HG03066 (cell line): ENCODE results near the gene FAM162A.
A peak's percentile ranks its signal among the peaks of the same experiment; 100 is the strongest.
"Not testable (repeated sequence)": the region's sequence is repeated elsewhere in the genome, so short reads cannot be mapped to it uniquely, and the experiment has no call there.

Source experiments
- ATAC-seq: cut with Tn5 transposase; IDR thresholded peaks from one replicate; pipeline ENCODE4 v1.9.1; 2021; ENCODE audit warnings: low read depth; ENCODE audit not compliant: unreplicated experiment

The FAM162A gene

DNA sequence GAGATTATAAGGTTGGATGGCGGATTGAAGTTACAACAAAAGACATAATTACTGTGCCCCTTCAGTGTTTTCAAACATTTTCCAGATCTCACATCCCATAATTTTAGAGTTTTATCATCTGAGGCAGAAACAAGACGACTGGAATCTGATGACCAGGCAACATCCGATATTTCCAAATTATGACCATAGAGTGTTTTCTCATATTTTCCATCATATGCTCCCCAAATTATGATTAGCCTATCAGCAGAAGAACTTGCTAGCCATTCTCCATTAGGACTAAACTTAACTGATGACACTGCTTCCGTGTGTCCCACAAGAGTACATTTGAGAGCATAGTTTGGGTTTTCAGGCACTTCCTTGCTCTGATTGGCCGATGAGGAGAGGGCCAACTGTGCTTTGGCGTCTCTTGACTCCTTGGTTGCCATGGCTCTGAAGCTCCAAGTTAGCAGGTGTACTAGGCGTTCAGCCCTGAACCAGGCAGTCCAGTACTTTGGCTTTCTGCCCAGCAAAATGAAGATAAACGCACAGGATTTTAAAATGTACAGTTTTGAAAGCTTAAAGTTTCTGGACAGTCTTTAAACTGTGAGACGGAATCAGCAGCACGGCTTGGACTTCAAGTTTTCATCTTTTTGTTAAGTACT is 31.2 kb downstream of the FAM162A start:
- ATAC-seq, result peak; percentile 58

- peak; percentile 84 for ATAC-seq
Observed at GRCh38 chr3:122415762-122416654, 32.0 kb downstream of the FAM162A start, which contains the start of gene WDR5B. Gene WDR5B, minus strand, starts transcription at chr3:122416062. Its CDS starts 534 bp downstream, at chr3:122415528.

GRCh38 chr3:122416966-122417365 is 33.0 kb downstream of the FAM162A start:
- no peak for ATAC-seq

DNA sequence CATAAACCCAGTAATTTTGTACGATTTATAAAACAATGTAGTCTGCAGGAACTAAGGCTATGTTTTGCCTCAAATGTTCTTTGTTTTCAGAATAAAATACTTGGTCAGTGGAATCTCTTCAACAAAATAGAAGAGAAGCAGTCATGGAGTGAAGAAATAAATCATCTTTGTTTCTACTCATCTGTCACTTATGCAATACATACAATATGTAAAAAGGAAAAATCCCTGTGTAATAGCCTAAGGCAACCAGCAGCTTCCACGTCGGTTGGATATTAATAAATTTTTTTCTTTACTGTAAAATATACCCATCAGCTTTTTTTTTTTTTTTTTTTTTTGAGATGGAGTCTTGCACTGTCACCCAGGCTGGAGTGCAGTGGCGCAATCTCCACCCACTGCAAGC is 37.1 kb downstream of the FAM162A start:
- no peak for ATAC-seq

- ATAC-seq, result no peak
Observed at GRCh38 chr3:122421836-122422235, 37.9 kb downstream of the FAM162A start.

DNA sequence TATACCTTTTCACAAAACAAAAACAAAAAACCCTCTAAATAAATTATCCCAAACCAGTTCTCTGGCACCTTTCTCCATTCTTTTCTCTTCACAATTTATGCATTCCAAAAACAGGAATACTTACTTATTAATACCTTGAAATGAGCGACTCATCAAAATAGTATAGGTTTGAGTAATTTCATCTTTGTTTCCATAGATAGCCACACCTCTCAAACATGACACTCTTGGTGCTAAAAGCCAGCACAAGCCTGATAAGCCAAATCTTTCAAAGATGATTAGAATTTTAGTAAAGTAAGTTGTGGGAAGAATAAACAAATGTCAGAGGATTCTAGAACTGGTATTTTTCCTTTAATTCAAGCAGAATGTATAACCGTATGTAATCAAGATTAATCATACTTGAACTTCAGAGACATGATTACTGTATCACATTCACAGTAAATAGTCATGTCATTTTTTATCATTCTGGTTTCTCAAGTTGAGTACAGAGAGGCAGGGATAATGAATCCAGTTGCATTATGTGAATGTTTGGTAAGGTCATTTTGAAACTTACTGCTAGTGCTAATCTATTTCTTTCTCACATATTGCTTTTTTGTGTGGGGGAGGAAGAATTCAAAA is 44.0 kb downstream of the FAM162A start:
- ATAC-seq, result no peak

DNA sequence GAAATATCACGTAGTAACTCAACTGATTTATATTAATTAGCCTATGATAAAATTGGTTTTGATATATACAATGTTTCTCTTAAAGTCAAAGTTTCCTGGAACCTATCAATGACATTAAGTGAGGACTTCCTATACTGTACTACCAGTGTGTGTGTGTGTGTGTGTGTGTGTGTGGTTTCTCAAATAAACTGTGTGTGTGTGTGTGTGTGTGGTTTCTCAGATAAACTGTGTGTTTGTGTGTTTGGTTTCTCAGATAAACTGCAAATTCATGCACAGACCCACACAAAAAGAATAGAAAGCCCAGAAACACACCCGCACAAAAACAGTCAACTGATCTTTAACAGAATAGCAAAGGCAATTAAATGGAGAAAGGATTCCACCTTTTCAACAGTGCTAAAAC is 46.4 kb downstream of the FAM162A start:
- no peak for ATAC-seq

DNA sequence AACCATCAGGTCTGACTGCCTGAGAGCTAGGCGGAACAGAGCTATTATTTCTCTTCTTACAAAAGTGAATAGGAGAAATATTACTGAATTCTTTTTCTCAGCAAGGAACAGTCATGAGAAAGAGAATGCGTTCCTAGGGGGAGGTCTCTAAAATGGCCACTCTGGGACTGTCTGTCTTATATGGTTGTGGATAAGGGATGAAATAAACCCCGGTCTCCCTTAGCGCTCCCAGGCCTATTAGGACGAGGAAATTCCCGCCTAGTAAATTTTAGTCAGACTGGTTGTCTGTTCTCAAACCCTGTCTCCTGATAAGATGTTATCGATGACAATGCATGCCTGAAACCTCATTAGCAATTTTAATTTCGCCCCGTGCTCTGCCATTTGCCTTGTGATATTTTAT is 52.0 kb downstream of the FAM162A start:
- ATAC-seq, result no peak

DNA sequence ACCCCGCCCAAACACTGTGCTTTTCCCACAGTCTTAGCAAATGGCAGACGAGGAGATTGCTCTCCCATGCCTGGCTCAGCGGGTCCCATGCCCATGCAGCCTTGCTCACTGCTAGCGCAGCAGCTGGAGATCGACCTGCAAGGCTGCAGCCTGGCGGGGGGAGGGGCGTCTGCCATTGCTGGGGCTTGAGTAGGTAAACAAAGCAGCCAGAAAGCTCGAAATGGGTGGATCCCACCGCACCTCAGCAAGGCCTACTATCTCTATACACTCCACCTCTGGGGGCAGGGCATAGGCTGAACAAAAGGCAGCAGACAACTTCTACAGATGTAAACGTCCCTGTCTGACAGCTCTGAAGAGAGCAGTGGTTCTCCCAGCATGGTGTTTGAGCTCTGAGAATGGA is 59.1 kb downstream of the FAM162A start:
- no peak for ATAC-seq

GRCh38 chr3:122443762-122444490 is 59.9 kb downstream of the FAM162A start:
- ATAC-seq, result not testable (repeated sequence)

- ATAC-seq, result not testable (repeated sequence)
Observed at GRCh38 chr3:122444491-122444887, 60.5 kb downstream of the FAM162A start.

GRCh38 chr3:122448218-122448617 is 64.2 kb downstream of the FAM162A start:
- ATAC-seq, result not testable (repeated sequence)

DNA sequence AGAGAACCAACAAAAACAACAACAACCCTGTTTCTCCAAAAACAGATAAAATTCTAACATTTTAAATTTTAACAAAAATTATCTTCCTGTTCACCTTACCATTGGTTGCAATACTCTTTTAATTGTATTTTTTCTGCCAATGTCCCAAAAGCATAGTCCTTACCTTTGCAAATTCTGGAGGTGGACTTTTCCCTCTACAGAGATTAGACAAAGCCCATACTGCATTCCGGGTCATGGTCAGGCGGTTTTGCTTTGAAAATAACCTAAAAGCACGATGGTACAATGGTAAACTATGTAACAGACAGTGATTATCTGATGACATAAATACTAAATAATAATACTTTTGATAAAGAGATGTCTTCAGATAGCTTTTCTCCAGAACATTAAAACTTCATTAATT is 67.4 kb downstream of the FAM162A start:
- ATAC-seq, result no peak

DNA sequence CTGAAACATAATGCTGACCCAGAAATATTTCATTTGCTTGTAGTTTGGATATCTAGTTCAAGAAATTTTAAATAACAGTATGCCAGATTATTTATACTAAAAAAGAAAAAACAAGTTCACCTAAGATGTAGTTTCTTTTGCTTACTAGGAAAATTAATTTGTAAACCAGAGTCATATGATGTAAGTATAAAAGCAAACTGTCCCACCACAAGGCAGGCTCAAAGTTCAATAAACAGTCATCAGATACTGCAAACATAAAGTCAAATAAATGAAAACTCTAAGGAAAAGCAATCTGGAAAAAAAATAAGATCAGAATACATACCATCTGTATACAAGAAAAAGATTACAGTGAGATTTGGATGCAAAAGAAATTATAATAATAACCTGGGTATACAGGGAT is 72.1 kb downstream of the FAM162A start:
- ATAC-seq, result no peak

DNA sequence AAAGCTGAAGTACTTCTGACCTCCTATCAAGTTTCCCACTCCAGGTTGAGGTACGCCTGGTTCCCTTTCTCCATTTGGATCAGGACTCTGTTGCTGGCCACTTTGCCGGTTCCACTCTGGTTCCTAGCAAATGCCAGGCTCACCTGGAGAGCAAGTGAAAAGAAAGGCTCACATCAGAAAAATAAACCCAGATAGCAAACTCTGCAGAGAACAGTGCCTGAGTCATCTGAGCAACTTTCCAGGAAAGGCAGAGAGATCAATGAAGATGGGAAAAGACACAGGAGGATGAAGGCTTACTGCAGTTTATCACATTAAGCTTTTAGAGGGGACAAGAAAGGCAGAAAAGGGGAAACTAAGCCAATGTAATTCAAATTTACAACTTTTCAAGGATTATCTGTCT is 73.7 kb downstream of the FAM162A start:
- no peak for ATAC-seq

DNA sequence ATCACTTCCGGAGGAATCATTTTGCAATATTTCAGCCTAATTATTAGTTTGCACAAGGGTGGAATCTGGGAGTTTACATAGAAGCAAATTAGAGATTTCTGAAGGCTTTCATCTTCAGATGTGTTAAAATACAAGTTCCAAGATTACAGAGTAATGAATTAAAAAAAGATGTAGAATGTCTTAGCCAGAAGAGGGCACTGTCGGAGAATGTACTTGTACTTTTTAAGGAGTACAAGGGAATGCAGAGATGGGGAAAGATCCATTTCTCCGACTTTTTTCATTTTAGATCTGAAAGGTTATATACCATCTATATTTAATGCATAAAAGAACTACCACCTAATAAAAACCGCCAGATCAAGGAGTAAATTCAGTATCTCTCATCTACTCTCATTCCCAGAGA is 75.0 kb downstream of the FAM162A start:
- ATAC-seq, result no peak

GRCh38 chr3:122461806-122462205 is 77.8 kb downstream of the FAM162A start:
- no peak for ATAC-seq
